HG03159 (cell line): ENCODE measurements around the gene SYT9.

Source experiments
- ATAC-seq: cut with Tn5 transposase; IDR thresholded peaks from one replicate; pipeline ENCODE4 v1.9.1; 2021; ENCODE audit warnings: mild to moderate bottlenecking, moderate library complexity; ENCODE audit not compliant: unreplicated experiment

The SYT9 gene

DNA sequence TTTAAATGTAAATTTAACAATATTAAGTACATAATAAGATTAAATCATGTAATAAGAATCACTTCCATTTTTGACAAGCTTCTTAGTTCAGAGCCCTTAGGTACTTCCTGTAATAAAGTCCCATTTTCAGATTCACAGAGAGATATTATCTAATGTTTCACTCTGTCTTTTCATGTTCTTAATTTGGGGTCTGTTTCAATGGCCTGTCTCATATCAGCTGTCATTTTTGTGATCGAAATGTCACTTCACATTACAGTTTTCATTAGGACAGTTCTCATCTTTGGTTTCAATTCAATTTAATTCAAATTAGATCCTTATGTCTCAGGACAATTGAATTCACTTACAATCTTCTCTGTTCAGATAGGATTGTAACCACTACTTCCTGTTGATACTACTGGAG lies 211.0 kb downstream of the SYT9 start:
- no peak for ATAC-seq

GRCh38 chr11:7467652-7468051 lies 215.9 kb downstream of the SYT9 start:
- ATAC-seq: peak; percentile 72

- ATAC-seq: no peak
Measured at GRCh38 chr11:7469351-7469865, 217.7 kb downstream of the SYT9 start.

DNA sequence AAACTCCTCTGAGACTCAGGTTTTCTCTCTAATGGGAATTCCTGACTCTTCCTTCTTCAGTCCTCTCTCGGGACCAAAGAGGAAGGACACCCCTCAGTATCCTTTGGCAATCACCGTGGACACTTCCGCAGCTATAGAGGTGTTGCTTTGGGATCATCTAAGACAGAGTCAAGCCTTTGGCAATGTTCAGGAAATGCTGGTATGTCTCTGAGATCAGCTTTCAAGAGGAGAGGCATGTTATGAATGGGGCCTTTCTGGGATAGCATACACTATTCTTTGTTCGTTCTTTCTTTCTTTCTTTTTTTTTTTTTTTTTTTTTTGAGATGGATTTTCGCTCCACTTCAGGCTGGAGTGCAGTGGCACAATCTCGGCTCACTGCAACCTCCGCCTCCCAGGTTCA lies 219.4 kb downstream of the SYT9 start:
- no peak for ATAC-seq

DNA sequence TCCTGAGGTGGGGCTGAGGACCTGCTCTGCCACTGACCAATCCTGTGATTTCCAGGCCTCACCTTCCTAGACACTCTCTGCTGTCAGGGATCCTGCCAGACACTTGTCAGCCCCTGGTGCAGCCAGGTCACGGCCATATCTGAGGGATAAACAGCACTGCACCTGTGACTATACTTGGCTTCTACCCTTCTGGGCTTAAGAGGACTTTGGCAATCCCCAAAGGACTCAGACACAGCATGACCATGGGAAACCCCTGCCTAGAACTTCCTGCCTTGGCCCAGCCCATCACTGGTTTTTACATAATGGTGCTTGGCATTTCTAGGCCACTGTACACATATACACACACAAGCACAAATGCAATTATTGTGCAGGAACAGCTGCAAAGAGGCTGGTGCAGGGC lies 222.0 kb downstream of the SYT9 start:
- ATAC-seq: peak; percentile 83

GRCh38 chr11:7480113-7480512 lies 228.4 kb downstream of the SYT9 start:
- no peak for ATAC-seq

GRCh38 chr11:7484131-7484530 lies 232.4 kb downstream of the SYT9 start:
- ATAC-seq: no peak

DNA sequence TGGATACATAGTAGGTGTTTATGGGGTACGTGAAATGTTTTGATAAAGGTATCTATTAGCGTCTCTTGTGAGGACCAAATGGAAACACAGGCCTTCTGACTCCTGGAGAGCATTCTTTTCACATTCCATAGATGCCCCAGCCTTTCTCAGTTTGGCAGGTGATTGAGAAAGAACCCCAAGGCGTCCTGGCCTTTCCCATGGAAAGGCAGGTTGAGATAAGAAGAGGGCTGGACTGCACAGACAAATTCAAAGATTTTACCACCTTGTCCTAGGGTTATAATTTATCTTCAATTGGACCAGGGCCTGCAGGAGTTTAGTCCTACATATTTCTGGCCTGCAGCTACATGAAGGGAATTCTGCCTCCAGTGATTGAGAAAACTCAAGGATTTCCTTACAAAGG lies 232.9 kb downstream of the SYT9 start:
- no peak for ATAC-seq

- ATAC-seq: no peak
Measured at GRCh38 chr11:7485186-7486097, 233.7 kb downstream of the SYT9 start, which contains the start of gene OLFML1. Gene OLFML1 (plus strand): TSS chr11:7485506. CDS start chr11:7485876, 370 bp downstream.

DNA sequence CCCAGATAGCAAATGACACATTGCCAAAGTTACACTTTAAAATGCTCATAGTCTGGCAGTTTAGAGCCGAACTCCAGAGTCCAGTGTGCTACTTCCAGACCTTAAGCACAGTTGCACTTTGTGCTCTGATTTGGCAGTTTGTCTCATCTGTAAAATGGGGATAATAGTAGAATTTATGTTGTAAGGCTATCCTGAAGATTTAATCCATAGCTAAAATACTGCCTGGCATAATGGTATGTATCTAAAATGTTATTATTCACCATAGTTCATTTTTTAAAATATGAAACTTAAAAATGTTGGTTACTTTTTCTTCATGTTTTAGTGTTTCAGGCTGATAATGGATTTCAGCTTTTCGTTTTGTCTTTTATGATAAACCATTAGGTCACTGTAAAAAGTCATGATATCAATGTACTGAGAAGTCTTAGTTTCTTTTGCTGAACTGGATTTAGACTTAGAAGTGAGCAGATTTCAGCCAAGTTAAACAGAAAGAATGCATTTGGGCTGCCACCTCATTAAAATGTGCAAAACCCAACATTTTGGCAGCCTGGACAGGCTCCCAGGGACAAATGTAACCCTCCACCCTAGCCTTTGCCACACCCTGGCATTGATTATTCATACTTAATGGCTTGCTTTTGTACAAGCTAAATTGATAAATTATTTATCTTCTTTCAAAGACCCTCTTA lies 234.5 kb downstream of the SYT9 start:
- ATAC-seq: no peak

DNA sequence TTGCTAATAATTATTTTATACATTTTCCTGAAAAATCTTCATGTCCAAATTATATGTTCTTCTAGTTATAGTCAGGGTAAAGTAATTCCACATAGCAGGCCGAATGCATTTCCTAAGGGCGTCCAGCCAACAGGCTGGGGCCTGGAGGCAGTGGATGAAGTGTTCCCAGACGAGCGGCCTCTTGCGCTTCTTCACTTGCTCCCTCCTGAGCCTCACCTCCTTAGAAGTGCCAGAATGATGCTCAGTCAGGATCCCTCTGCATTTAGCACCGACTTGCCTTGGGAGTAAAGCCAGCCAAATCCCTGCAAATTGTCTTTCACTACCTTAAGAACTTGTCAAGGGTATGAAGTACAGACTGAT lies 235.1 kb downstream of the SYT9 start:
- no peak for ATAC-seq

DNA sequence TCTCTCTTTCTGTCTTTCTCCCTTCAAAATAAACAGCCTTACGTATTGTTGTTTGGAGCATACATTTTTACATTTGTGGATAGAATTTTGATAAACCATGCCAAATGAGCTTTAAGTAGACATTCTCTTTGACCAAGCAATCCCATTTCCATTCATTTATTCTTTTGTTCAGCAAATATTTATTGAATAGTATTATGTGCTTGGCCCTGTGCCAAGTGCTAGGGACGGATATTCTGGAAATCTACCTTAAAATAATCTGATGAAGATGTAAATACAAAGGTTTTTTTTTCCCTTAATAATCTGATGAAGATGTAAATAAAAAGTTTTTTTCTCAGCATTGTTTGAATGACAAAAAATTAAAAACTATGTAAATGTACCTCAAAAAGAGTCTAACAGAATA lies 235.7 kb downstream of the SYT9 start:
- ATAC-seq: no peak

DNA sequence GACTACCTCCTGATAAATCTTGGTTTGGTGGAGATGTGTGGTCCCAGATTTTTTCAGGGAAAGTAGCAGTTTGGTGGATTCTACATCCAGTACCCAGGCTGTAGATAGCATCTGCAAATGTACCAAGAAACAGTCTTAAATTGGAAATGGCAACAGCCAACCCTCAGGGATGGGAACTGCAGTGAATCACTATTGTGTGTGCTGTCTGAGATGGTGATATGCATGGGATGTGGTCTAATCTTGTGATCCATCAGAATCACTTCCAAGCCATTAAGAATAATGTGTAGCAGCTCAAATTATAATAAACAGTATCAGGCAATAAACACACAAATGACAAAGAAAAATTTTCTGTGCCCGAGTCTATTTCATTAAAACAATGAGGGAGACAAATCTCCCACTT lies 237.0 kb downstream of the SYT9 start:
- ATAC-seq: no peak

DNA sequence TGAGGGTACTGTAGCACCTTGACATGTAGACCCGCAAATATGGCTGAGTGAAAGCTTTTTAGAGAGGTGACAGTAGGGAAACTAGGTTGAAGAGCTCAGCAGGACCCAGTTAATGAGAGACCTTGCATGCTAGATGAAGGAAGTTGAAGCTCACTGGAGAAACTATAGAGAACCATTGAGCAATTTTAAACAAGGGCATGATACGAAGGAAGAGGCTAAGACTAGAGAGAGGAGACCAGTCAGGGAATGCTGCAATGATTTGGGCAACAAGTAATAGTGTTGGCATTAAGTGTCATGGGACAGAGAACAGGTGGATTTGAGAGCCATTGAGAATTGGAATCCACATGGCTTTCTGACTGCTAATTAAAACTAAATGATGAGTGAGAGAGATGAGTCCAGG lies 237.7 kb downstream of the SYT9 start:
- no peak for ATAC-seq

DNA sequence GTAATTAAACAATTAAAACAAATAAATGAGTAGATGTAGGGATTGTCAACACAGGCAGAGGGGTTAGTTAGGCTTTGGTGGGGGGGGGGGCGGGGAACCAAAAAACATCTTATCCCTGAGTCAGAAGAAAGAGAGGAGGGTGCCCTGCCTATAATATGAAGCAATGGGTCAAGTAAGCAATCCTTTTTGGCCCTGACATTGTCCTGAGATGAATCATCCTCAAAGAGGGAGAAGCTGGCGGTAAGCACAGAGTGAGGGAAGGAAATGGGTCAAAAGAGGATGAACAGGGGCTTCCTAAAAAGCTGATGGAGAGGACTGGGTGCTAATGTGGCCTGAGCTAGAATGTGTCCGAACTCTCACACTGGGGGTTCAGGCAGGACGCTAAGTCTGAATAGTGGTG lies 238.3 kb downstream of the SYT9 start:
- ATAC-seq: no peak

- no peak for ATAC-seq
Measured at GRCh38 chr11:7490535-7490934, 238.8 kb downstream of the SYT9 start.

- ATAC-seq: no peak
Measured at GRCh38 chr11:7492253-7492652, 240.5 kb downstream of the SYT9 start.

GRCh38 chr11:7493670-7494069 lies 242.0 kb downstream of the SYT9 start:
- ATAC-seq: no peak

- ATAC-seq: no peak
Measured at GRCh38 chr11:7494086-7494745, 242.5 kb downstream of the SYT9 start.

DNA sequence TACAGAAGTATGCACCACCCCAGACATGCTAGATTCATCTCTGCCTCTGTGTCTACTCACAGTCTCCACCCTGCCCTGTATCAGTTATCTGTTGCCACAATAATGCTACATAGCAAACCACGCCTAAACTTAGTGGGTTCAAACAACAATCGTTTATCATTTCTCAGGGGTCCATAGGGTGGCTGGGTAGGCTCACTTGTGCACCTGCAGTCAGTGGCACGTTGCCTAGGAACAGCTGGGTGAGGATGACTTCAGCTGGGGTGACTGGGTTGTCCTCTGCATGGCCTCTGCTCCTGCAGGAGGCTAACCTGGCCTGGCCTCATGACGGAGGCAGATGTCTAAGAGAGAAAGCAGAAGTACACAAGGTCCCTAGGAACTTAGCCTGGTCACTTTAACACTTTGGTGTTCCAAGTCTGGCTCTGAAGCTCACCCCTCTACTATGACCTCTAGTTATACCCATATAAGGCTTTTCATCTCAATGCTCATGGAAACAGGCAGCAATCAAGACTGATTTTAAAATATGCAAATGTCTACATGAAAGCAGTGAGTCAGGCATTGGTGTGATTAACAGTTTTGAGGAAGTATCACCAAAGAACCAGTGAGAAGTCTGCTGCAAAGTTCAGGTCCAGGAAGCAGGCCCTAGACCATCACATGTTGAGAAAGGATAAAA lies 244.3 kb downstream of the SYT9 start:
- ATAC-seq: peak; percentile 91

DNA sequence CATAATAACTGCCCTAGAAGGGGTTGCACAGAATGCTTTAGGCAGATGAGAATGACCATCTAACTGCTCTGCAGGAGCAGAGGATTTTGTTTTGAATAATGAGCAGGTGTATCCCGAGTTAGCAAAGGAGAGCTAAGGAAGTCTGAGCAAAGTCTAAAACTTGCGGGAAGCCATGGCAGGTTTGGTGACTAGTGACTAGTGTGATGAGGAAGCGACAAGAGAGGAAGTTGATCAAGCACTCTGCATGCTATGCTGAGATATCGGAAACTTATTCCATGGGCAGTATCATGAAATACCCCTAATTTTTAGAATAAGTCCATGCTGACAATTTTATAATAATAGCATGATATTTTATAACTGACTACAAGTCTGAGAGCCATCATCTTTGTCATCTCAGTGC lies 246.5 kb downstream of the SYT9 start:
- no peak for ATAC-seq
